ENCODE measurements around the gene IARS2. TPM values are rescaled to one million over a fixed set of nuclear protein-coding genes. Genes with fewer than 3 reads are reported as not detected.
A peak's percentile ranks its signal among the peaks of the same experiment; 100 is the strongest.

IARS2 gene
- total RNA-seq, 1 experiment from 2014 or later: 79.8 TPM

DNA sequence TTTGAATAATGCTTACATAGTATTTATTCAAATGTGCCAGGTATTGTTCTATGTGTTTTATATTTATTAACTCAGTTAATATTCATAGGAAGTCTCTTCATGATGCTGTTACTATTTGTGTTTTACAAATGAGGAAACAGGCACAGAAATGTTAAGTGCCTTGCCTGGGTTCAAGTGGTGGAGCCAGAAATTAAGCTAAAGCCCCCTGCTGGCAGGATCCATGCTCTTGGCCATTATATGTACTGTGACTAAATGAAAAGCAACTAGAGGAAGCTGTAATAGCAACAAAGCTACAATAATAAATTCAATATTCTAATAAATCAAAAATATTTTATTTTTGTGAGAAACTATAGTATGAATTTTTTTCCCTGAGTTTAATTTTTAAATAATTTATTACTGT is 30.0 kb downstream of the IARS2 start:
- peak; percentile 68 for DNase-seq
- Histone ChIP-seq H3K36me3 (ENCODE audit: insufficient read depth, low read length) (peaks cover 26% of the 10 kb centered on the region), H3K9me2 (replicated peaks; ENCODE audit: insufficient read depth, low read length) (no peaks in the 10 kb centered on the region), H3K27me3 (ENCODE audit: low read length) (no peaks in the 10 kb centered on the region), H2AFZ (ENCODE audit: low read length) (no peak overlapping the region), H3K4me3 (ENCODE audit: low read length) (no peak overlapping the region), H3K9me3 (ENCODE audit: low read length) (no peaks in the 10 kb centered on the region), H3K79me2 (ENCODE audit: low read length) (peaks cover 64% of the 10 kb centered on the region), H3K4me1 (ENCODE audit: low read length) (no peaks in the 10 kb centered on the region), H3K27ac (ENCODE audit: low read length) (no peak overlapping the region), H4K20me1 (ENCODE audit: insufficient read depth, low read depth, low read length) (no peaks in the 10 kb centered on the region), H3K4me2 (ENCODE audit: low read depth, low read length, poor library complexity, severe bottlenecking) (no peak overlapping the region), H3K9ac (ENCODE audit: low read length) (no peak overlapping the region)

DNA sequence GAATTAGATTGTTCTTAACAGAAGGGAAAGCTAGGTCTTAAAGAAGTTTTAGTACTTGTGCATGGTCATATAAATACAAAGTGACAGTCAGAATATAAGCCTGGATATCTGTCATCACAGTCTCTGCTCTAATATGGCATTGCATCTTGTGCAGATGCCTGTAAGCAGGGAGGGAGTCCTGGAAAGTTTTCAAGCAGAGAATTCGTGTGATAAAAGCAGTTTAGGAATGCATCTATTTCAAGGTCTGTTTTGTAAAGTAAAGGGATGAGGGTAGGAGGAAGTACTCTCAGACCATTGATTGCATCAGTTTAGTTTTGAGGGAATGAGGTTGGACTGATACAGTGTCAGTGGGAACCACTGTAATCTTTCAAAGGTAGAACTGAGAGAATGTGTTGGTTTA is 30.6 kb downstream of the IARS2 start:
- Histone ChIP-seq H2AFZ (ENCODE audit: low read length) (no peak overlapping the region), H3K79me2 (ENCODE audit: low read length) (peaks cover 61% of the 10 kb centered on the region), H3K9me2 (replicated peaks; ENCODE audit: insufficient read depth, low read length) (no peaks in the 10 kb centered on the region), H3K4me3 (ENCODE audit: low read length) (no peak overlapping the region), H3K27ac (ENCODE audit: low read length) (no peak overlapping the region), H3K9me3 (ENCODE audit: low read length) (no peaks in the 10 kb centered on the region), H3K4me1 (ENCODE audit: low read length) (no peaks in the 10 kb centered on the region), H3K9ac (ENCODE audit: low read length) (no peak overlapping the region), H3K4me2 (ENCODE audit: low read depth, low read length, poor library complexity, severe bottlenecking) (no peak overlapping the region), H4K20me1 (ENCODE audit: insufficient read depth, low read depth, low read length) (no peaks in the 10 kb centered on the region), H3K27me3 (ENCODE audit: low read length) (no peaks in the 10 kb centered on the region), H3K36me3 (ENCODE audit: insufficient read depth, low read length) (peaks cover 27% of the 10 kb centered on the region)
- DNase-seq: no peak

DNA sequence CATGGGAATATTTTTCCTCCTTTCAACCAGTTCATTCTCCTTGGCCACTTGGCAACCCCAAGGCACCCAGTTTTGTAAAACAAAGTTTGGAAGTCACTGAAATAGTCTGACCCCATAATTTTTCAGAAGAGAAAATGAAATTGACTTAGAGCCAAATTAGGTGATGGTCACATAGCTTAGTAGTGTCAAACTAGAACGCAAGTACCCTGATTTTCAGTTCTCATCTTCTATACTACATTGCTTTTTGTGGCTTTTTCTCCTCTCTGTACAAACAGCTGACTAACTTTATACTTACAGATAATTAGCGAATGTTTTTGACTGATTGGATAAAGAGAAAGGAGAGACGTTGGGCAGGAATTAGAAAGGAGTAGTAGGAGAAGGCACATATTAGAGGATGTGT is 33.1 kb downstream of the IARS2 start:
- H3K79me2 ChIP-seq (ENCODE audit: low read length): peaks cover 56% of the 10 kb centered on the region
- peaks cover 28% of the 10 kb centered on the region for H3K36me3 ChIP-seq (ENCODE audit: insufficient read depth, low read length)
- H3K9ac ChIP-seq (ENCODE audit: low read length): no peak overlapping the region
- no peak for DNase-seq
- no peak overlapping the region for H3K4me2 ChIP-seq (ENCODE audit: low read depth, low read length, poor library complexity, severe bottlenecking)
- no peaks in the 10 kb centered on the region for H3K9me3 ChIP-seq (ENCODE audit: low read length)
- no peaks in the 10 kb centered on the region for H3K27me3 ChIP-seq (ENCODE audit: low read length)
- H4K20me1 ChIP-seq (ENCODE audit: insufficient read depth, low read depth, low read length): no peaks in the 10 kb centered on the region
- H2AFZ ChIP-seq (ENCODE audit: low read length): no peak overlapping the region
- no peaks in the 10 kb centered on the region for H3K4me1 ChIP-seq (ENCODE audit: low read length)
- no peak overlapping the region for H3K4me3 ChIP-seq (ENCODE audit: low read length)
- H3K27ac ChIP-seq (ENCODE audit: low read length): no peak overlapping the region
- H3K9me2 ChIP-seq (replicated peaks; ENCODE audit: insufficient read depth, low read length): no peaks in the 10 kb centered on the region

DNA sequence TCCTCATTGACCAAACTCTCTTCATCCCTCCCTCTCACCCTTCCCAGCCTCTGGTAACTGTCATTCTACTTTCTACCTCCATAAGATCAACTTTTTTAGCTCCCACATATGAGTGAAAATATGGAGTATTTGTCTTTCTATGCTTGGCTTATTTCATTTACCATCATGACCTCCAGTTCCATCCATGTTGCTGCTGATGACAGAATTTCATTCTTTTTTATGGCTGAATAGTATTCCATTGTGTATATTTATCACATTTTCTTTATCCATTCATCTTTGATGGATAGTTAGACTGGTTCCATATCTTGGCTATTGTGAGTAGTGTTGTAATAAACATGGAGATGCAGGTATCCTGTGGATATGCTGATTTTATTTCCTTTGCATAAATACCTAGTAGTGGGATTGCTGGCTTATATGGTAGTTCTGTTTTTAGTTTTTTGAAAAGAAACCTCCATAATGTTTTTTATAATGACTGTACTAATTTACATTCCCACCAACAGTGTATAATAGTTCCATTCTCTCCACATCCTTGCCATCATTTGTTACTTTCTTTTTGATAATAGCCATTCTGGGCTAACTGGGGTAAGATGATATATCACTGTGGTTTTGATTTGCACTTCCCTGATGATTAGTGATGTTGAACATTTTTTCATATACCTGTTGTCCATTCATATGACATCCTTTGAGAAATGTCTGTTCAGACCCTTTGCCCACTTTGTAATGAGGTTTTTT is 35.7 kb downstream of the IARS2 start:
- H4K20me1 ChIP-seq (ENCODE audit: insufficient read depth, low read depth, low read length): no peaks in the 10 kb centered on the region
- peaks cover 48% of the 10 kb centered on the region for H3K79me2 ChIP-seq (ENCODE audit: low read length)
- H3K9me3 ChIP-seq (ENCODE audit: low read length): no peaks in the 10 kb centered on the region
- no peaks in the 10 kb centered on the region for H3K27me3 ChIP-seq (ENCODE audit: low read length)
- H2AFZ ChIP-seq (ENCODE audit: low read length): no peak overlapping the region
- H3K36me3 ChIP-seq (ENCODE audit: insufficient read depth, low read length): peaks cover 41% of the 10 kb centered on the region
- no peaks in the 10 kb centered on the region for H3K9me2 ChIP-seq (replicated peaks; ENCODE audit: insufficient read depth, low read length)
- no peak overlapping the region for H3K27ac ChIP-seq (ENCODE audit: low read length)
- no peak overlapping the region for H3K4me3 ChIP-seq (ENCODE audit: low read length)
- no peak overlapping the region for H3K4me2 ChIP-seq (ENCODE audit: low read depth, low read length, poor library complexity, severe bottlenecking)
- H3K9ac ChIP-seq (ENCODE audit: low read length): no peak overlapping the region
- no peak for DNase-seq
- no peaks in the 10 kb centered on the region for H3K4me1 ChIP-seq (ENCODE audit: low read length)

DNA sequence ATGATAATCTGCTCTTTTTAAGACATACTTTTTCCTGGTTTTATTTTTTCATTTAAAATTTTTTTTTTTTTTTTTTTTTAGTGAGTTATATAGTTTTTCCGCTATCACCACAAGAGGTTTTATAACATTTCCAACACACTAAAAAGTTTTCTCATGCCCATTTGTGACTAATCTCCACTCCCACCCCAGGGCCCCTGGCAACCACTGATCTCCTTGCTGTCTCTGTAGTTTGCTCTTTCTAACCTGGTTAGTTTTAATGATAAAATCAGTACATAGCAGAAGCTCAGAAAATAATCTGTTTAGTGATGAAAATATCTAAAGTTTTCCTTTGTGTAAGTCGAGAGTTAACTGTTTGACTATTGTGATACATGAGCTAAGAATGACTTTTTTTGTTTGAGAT is 41.8 kb downstream of the IARS2 start:
- H3K79me2 ChIP-seq (ENCODE audit: low read length): peaks cover 10% of the 10 kb centered on the region
- no peak overlapping the region for H3K4me2 ChIP-seq (ENCODE audit: low read depth, low read length, poor library complexity, severe bottlenecking)
- no peaks in the 10 kb centered on the region for H4K20me1 ChIP-seq (ENCODE audit: insufficient read depth, low read depth, low read length)
- H3K36me3 ChIP-seq (ENCODE audit: insufficient read depth, low read length): peaks cover 43% of the 10 kb centered on the region
- no peak overlapping the region for H3K4me3 ChIP-seq (ENCODE audit: low read length)
- H3K27me3 ChIP-seq (ENCODE audit: low read length): no peaks in the 10 kb centered on the region
- no peak overlapping the region for H3K27ac ChIP-seq (ENCODE audit: low read length)
- no peaks in the 10 kb centered on the region for H3K9me2 ChIP-seq (replicated peaks; ENCODE audit: insufficient read depth, low read length)
- H2AFZ ChIP-seq (ENCODE audit: low read length): no peak overlapping the region
- no peaks in the 10 kb centered on the region for H3K9me3 ChIP-seq (ENCODE audit: low read length)
- no peak overlapping the region for H3K9ac ChIP-seq (ENCODE audit: low read length)
- no peaks in the 10 kb centered on the region for H3K4me1 ChIP-seq (ENCODE audit: low read length)
- DNase-seq: no peak

DNA sequence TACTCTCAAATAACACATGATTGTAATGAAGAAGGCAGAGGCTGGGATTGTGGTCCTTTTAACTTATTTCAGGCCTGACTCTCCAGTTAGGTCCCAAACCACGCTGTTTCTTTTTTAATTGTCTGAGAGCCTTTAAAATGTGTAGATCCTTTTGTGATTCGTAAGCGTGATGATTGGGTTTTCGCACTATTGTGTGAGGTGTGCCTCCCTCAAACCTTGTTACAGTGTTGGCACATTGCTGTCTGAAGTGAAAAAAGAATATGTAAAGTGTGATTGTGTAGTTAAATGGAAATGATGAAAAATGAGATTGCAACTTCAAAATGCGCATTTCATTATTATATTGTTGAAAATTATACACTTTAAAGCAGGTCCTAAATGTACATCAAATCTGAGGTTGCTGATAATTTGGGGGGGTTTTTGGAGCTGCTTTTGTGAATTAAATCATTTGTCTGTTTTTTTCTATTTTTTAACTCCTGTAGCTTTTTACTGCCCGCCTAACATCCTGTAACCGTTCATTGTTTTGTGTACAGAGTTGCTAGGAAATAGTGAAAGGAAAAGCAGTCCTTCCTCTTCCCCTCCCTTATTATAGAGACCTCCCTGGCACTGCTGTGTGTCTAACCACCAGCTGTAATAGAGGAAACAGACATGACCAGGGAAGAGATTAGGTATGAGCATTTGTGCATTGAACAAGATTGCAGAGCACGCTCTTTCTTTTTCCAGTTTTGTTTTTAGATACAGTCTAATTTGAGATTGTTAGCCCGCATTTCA is 43.3 kb downstream of the IARS2 start:
- Histone ChIP-seq H3K27ac (ENCODE audit: low read length) (no peak overlapping the region), H3K4me3 (ENCODE audit: low read length) (no peak overlapping the region), H3K36me3 (ENCODE audit: insufficient read depth, low read length) (peaks cover 54% of the 10 kb centered on the region), H4K20me1 (ENCODE audit: insufficient read depth, low read depth, low read length) (no peaks in the 10 kb centered on the region), H3K27me3 (ENCODE audit: low read length) (no peaks in the 10 kb centered on the region), H3K4me2 (ENCODE audit: low read depth, low read length, poor library complexity, severe bottlenecking) (no peak overlapping the region), H2AFZ (ENCODE audit: low read length) (no peak overlapping the region), H3K9ac (ENCODE audit: low read length) (no peak overlapping the region), H3K4me1 (ENCODE audit: low read length) (no peaks in the 10 kb centered on the region), H3K79me2 (ENCODE audit: low read length) (peaks cover 4% of the 10 kb centered on the region; the same call in 1 of the 2 replicates), H3K9me3 (ENCODE audit: low read length) (no peaks in the 10 kb centered on the region), H3K9me2 (replicated peaks; ENCODE audit: insufficient read depth, low read length) (no peaks in the 10 kb centered on the region)
- DNase-seq: no peak

DNA sequence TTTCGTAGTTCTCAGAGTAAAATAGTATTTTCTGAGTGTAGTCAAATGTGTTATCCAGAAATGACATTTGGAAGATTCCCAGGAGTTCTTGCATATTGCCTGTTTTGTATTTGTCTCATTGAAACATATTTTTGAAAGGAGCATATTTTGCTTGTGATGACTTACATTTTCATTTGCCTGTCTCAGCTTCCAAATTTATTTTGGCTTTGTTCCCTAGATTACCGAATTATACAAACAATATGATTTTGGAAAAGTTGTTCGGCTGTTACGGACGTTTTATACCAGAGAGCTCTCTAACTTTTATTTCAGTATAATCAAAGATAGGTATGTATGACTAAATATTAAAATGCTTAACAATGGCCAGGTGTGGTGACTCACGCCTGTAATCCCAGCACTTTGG is 46.0 kb downstream of the IARS2 start:
- H3K36me3 ChIP-seq (ENCODE audit: insufficient read depth, low read length): peaks cover 45% of the 10 kb centered on the region

DNA sequence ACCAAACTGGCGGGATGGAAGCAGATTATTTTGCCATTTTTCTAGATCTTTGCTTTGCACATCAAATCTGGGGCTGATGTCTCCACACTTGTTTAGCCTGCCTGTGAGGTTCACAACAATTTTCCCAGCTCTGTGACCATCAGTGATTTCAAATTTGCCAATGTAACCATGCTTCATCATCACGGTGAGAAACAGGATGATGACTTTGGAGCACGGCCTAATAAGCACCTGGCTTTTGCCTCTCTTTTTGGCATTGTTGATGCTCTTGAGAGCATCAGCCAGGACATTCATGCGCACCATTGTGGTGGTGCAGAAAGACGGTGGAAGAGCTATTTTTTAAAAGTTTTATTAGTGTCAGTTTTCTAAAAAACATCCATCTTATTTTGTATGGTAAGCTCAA is 50.1 kb downstream of the IARS2 start:
- H3K36me3 ChIP-seq (ENCODE audit: insufficient read depth, low read length): peaks cover 41% of the 10 kb centered on the region
- no peak overlapping the region for H3K27ac ChIP-seq (ENCODE audit: low read length)
- H3K9me3 ChIP-seq (ENCODE audit: low read length): no peaks in the 10 kb centered on the region
- no peak overlapping the region for H2AFZ ChIP-seq (ENCODE audit: low read length)
- H3K9me2 ChIP-seq (replicated peaks; ENCODE audit: insufficient read depth, low read length): no peaks in the 10 kb centered on the region
- H3K4me3 ChIP-seq (ENCODE audit: low read length): no peak overlapping the region
- H4K20me1 ChIP-seq (ENCODE audit: insufficient read depth, low read depth, low read length): no peaks in the 10 kb centered on the region
- no peaks in the 10 kb centered on the region for H3K27me3 ChIP-seq (ENCODE audit: low read length)
- peaks cover 7% of the 10 kb centered on the region for H3K4me1 ChIP-seq (ENCODE audit: low read length)
- no peak for DNase-seq
- H3K79me2 ChIP-seq (ENCODE audit: low read length): no peaks in the 10 kb centered on the region
- H3K4me2 ChIP-seq (ENCODE audit: low read depth, low read length, poor library complexity, severe bottlenecking): no peak overlapping the region
- no peak overlapping the region for H3K9ac ChIP-seq (ENCODE audit: low read length)

More for the DNA sequence above, 46.0 kb downstream of the IARS2 start:
- Histone ChIP-seq H3K4me1 (ENCODE audit: low read length) (no peaks in the 10 kb centered on the region), H3K79me2 (ENCODE audit: low read length) (no peaks in the 10 kb centered on the region), H3K9me2 (replicated peaks; ENCODE audit: insufficient read depth, low read length) (no peaks in the 10 kb centered on the region), H3K4me3 (ENCODE audit: low read length) (no peak overlapping the region), H3K9me3 (ENCODE audit: low read length) (no peaks in the 10 kb centered on the region), H3K27ac (ENCODE audit: low read length) (no peak overlapping the region), H3K9ac (ENCODE audit: low read length) (no peak overlapping the region), H3K27me3 (ENCODE audit: low read length) (no peaks in the 10 kb centered on the region), H2AFZ (ENCODE audit: low read length) (no peak overlapping the region), H4K20me1 (ENCODE audit: insufficient read depth, low read depth, low read length) (no peaks in the 10 kb centered on the region), H3K4me2 (ENCODE audit: low read depth, low read length, poor library complexity, severe bottlenecking) (no peak overlapping the region)
- no peak for DNase-seq
